ENCODE results near the gene ATP5F1E. TPM values are rescaled to one million over a fixed set of nuclear protein-coding genes. Genes with fewer than 3 reads are reported as not detected.

Gene ATP5F1E
- total and polyA plus RNA-seq, 9 of the 15 experiments (the other 6 are each of a cell fraction or from before 2014, with no cell fraction given): 60.3 to 162 (median 113) TPM

GRCh38 chr20:59042796-59043631 lies 10.9 kb upstream of the ATP5F1E start (continued):
- no peak for TF ChIP-seq ELK1 (CRISPR knock-in tag; IDR thresholded peaks at IDR 0.05)
- peak; percentile 86 for TF ChIP-seq FIP1L1 (IDR thresholded peaks at IDR 0.05; ENCODE audit: low read depth, low read length, poor library complexity, severe bottlenecking)

- Histone ChIP-seq H3K4me2 (ENCODE audit: insufficient read depth, low read length) (peak within 1 kb of the TSS; percentile 98), H3K27me3 (ENCODE audit: control insufficient read depth in 2 of 2, insufficient read depth in 2 of 2, low read length in 2 of 2) (no peaks in the 10 kb centered on the region), H3K79me2 (ENCODE audit: control insufficient read depth, insufficient read depth, low read length) (peaks cover 58% of the 10 kb centered on the region), H3K9me1 (ENCODE audit: control insufficient read depth, insufficient read depth, low read length) (peaks cover 4% of the 10 kb centered on the region), H3K9me3 (replicated peaks; ENCODE audit: control insufficient read depth, insufficient read depth, low read depth, low read length) (no peaks in the 10 kb centered on the region), H4K20me1 (replicated peaks; ENCODE audit: control insufficient read depth, insufficient read depth, low read length) (peaks cover 5% of the 10 kb centered on the region), H3K9ac (ENCODE audit: insufficient read depth in 1 of 2, low read depth in 2 of 2, low read length in 2 of 2) (peak within 1 kb of the TSS; percentile 88 to 93), H3K4me3 (peak within 1 kb of the TSS; percentile 69), H2AFZ (ENCODE audit: low read depth, low read length) (peak within 1 kb of the TSS; percentile 99), H3K36me3 (ENCODE audit: control insufficient read depth, insufficient read depth, low read length) (peaks cover 38% of the 10 kb centered on the region), H3K4me1 (replicated peaks in 1 of 2; ENCODE audit: control insufficient read depth in 2 of 2, insufficient read depth in 2 of 2, low read length in 2 of 2) (peaks cover 12 to 21% of the 10 kb centered on the region in 2 experiments; a peak in 4 of 5 replicates), H3K27ac (ENCODE audit: extremely low read depth, low read depth, low read length) (peak within 1 kb of the TSS; percentile 83)
- in situ Hi-C loops (cut with MboI) (no loop called here), intact Hi-C loops (cut with micrococcal nuclease) (no loop called here)
- POLR2A ChIA-PET: interaction anchor here (0.7 to 4.5 kb wide), 4 partner anchors 10 to 178 kb away, joined by 3 to 28 read pairs (median 4); partner anchors contain the start of gene ATP5F1E
- CTCF ChIA-PET (ENCODE audit: low intra/inter-chr PET ratio): no interaction called here
- peak; percentile 78 for ATAC-seq
- 1% methylated on average over 43 of the region's 50 CpGs for WGBS (ENCODE audit: insufficient coverage, low coverage, missing lambda C conversion rate)
- no TSS peak for BruUV-seq (replicated peaks)
- peak; percentile 40 for FAIRE-seq
- peak; percentile 63 to 74 (median 72) for DNase-seq (ENCODE audit: extremely low read depth in 1 of 4, low spot score in 3 of 4)
- no peak for TF ChIP-seq SRSF1 (IDR thresholded peaks at IDR 0.05; ENCODE audit: low read depth, low read length)
- TF ChIP-seq ETV1 (tag; conservative IDR thresholded peaks at IDR 0.05; ENCODE audit: low read depth): peak; percentile 56
- TF ChIP-seq TEAD1 (CRISPR knock-in tag; IDR thresholded peaks at IDR 0.05): 0 out of 4 replicates have a peak, but pooled peaks of 1 of the 2 experiments have one; percentile 57
- no peak for TF ChIP-seq CHCHD3 (CRISPR knock-in tag; IDR thresholded peaks at IDR 0.05)
- TF ChIP-seq TRIM28 (IDR thresholded peaks at IDR 0.05): peak; percentile 99
- peak; percentile 26; the same call in 1 of the 2 replicates for TF ChIP-seq PHF21A (IDR thresholded peaks at IDR 0.05; ENCODE audit: borderline replicate concordance, low read depth)
- no peak for TF ChIP-seq ZNF512 (tag; IDR thresholded peaks at IDR 0.05)
- no peak for TF ChIP-seq ZNF436 (CRISPR knock-in tag; IDR thresholded peaks at IDR 0.05)
- TF ChIP-seq ATF1 (CRISPR knock-in tag; IDR thresholded peaks at IDR 0.05): no peak
- TF ChIP-seq ATF1 (tag; IDR thresholded peaks at IDR 0.05): peak; percentile 43; the same call in 1 of the 2 replicates
- TF ChIP-seq NR1H2 (CRISPR knock-in tag; IDR thresholded peaks at IDR 0.05): 0 out of 2 replicates have a peak, but pooled peaks have one; percentile 65
- TF ChIP-seq L3MBTL2 (IDR thresholded peaks at IDR 0.05): peak; percentile 92
- no peak; the same call in 1 of the 2 replicates for TF ChIP-seq MTA3 (IDR thresholded peaks at IDR 0.05; ENCODE audit: borderline replicate concordance)
- peak in 1 of 2 experiments; percentile 76; a peak in 2 of 3 replicates for TF ChIP-seq CBX3 (IDR thresholded peaks at IDR 0.05; ENCODE audit: borderline replicate concordance in 1 of 2, low read length in 2 of 2)
Measured at GRCh38 chr20:59042151-59042795, 10.1 kb upstream of the ATP5F1E start, which contains the start of gene PRELID3B. Gene PRELID3B, minus strand, starts transcription at chr20:59042786. Its CDS starts 56 bp downstream, at chr20:59042730.
